ENCODE data around the gene BRD9. TPM values are rescaled to one million over a fixed set of nuclear protein-coding genes. Genes with fewer than 3 reads are reported as not detected.
"Not testable (repeated sequence)": the region's sequence is repeated elsewhere in the genome, so short reads cannot be mapped to it uniquely, and the experiment has no call there.

The BRD9 gene
- total and polyA plus RNA-seq, 9 of the 15 experiments (the other 6 are each of a cell fraction or from before 2014, with no cell fraction given) = 2.4 to 68.7 (median 44.9) TPM

DNA sequence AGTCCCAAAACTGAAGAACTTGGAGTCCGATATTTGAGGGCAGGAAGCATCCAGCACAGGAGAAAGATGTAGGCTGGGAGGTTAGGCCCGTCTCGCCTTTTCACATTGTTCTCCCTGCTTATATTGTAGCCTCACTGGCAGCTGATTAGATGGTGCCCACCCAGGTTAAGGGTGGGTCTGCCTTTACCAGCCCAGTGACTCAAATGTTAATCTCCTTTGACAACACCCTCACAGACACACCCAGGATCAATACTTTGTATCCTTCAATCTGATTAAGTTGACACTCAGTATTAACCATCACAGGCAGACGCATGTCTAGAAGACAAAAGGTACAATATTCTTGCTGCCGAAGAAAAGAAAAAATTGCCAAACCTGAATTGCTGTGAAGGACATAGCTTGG lies 26.1 kb upstream of the BRD9 start:
- H2AFZ ChIP-seq (ENCODE audit: low read depth, low read length); ATAC-seq; H3K27me3 ChIP-seq (ENCODE audit: control insufficient read depth in 2 of 2, insufficient read depth in 2 of 2, low read length in 2 of 2); in situ Hi-C loops (cut with MboI); H3K9me3 ChIP-seq (replicated peaks; ENCODE audit: control insufficient read depth, insufficient read depth, low read depth, low read length); H3K9me1 ChIP-seq (ENCODE audit: control insufficient read depth, insufficient read depth, low read length); CTCF ChIA-PET (ENCODE audit: low intra/inter-chr PET ratio); intact Hi-C loops (cut with micrococcal nuclease); H3K9ac ChIP-seq (ENCODE audit: insufficient read depth in 1 of 2, low read depth in 2 of 2, low read length in 2 of 2); H3K4me2 ChIP-seq (ENCODE audit: insufficient read depth, low read length); H4K20me1 ChIP-seq (replicated peaks; ENCODE audit: control insufficient read depth, insufficient read depth, low read length); FAIRE-seq; H3K79me2 ChIP-seq (ENCODE audit: control insufficient read depth, insufficient read depth, low read length); BruUV-seq (replicated peaks); DNase-seq (ENCODE audit: extremely low read depth in 1 of 4, low spot score in 3 of 4); H3K27ac ChIP-seq (ENCODE audit: extremely low read depth, low read depth, low read length); H3K4me3 ChIP-seq: not testable (repeated sequence)
- 0 out of 2 replicates have a peak, but pooled peaks have one; percentile 29 for TF ChIP-seq POLR2A (conservative IDR thresholded peaks at IDR 0.05)
- Histone ChIP-seq H3K36me3 (ENCODE audit: control insufficient read depth, insufficient read depth, low read length) (peaks cover 59% of the 10 kb centered on the region; the same call in 2 of the 3 replicates), H3K4me1 (replicated peaks in 1 of 2; ENCODE audit: control insufficient read depth in 2 of 2, insufficient read depth in 2 of 2, low read length in 2 of 2) (peaks cover 7 to 21% of the 10 kb centered on the region in 2 experiments; a peak in 3 of 5 replicates)
- POLR2A ChIA-PET = interaction anchor here (0.6 to 1.6 kb wide), 3 partner anchors 190 to 276 kb away, joined by 3 read pairs; no protein-coding TSS in a partner anchor
- 94% methylated on average over 5 of the region's 5 CpGs for WGBS (ENCODE audit: insufficient coverage, low coverage, missing lambda C conversion rate)

DNA sequence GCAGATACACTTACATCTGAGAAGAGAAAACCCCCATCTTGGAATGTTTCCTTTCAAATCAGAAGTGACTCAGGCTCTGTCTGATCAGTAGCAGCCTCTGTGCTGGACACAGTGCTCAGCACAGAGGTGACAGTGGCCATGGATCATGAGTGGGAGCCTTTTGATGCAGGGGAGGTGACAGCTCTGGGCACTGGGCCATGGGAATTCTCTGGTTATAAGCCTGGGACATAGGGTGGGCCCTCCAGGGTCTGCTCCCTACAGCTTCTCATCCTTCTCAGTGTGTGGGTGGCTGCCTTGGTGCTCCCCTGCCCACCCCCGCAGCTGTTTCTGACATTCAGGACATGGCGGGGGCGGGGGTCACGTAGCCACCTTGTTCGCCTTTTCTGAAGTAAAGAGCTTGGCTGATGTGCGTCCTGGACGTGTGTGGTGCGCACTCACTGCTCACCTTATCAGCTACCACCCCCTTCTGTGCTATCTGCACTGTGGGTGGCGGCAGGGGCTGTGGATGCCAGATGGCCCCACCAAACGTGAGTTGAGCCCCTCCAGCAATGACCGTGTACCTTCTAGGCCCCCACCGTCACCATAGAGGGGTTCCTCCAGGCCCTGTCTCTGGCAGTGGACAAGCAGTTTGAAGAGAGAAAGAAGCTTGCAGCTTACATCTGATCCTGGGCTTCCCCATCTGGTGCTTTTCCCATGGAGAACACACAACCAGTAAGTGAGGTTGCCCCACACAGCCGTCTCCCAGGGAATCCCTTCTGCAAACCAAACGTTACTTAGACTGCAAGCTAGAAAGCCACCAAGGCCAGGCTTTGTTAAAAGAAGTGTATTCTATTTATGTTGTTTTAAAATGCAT lies 24.1 kb upstream of the BRD9 start:
- Histone ChIP-seq H3K9me3 (replicated peaks; ENCODE audit: control insufficient read depth, insufficient read depth, low read depth, low read length) (no peaks in the 10 kb centered on the region), H3K4me1 (replicated peaks in 1 of 2; ENCODE audit: control insufficient read depth in 2 of 2, insufficient read depth in 2 of 2, low read length in 2 of 2) (peaks cover 7 to 9% of the 10 kb centered on the region in 2 experiments; a peak in 3 of 5 replicates), H3K4me3 (no peak overlapping the region), H4K20me1 (replicated peaks; ENCODE audit: control insufficient read depth, insufficient read depth, low read length) (peaks cover 5% of the 10 kb centered on the region; the same call in 1 of the 2 replicates), H3K9me1 (ENCODE audit: control insufficient read depth, insufficient read depth, low read length) (peaks cover 5% of the 10 kb centered on the region), H3K4me2 (ENCODE audit: insufficient read depth, low read length) (no peak overlapping the region), H2AFZ (ENCODE audit: low read depth, low read length) (no peak overlapping the region), H3K27ac (ENCODE audit: extremely low read depth, low read depth, low read length) (no peak overlapping the region), H3K27me3 (ENCODE audit: control insufficient read depth in 2 of 2, insufficient read depth in 2 of 2, low read length in 2 of 2) (no peaks in the 10 kb centered on the region), H3K79me2 (ENCODE audit: control insufficient read depth, insufficient read depth, low read length) (no peaks in the 10 kb centered on the region), H3K9ac (ENCODE audit: insufficient read depth in 1 of 2, low read depth in 2 of 2, low read length in 2 of 2) (0 out of 4 replicates have a peak overlapping the region, but pooled peaks of 1 of the 2 experiments have one; percentile 31), H3K36me3 (ENCODE audit: control insufficient read depth, insufficient read depth, low read length) (peaks cover 76% of the 10 kb centered on the region; the same call in 2 of the 3 replicates)
- TF ChIP-seq EGR1 (conservative IDR thresholded peaks at IDR 0.05) (peak; percentile 33), CBFA2T3 (IDR thresholded peaks at IDR 0.05) (peak; percentile 41)
- TF ChIP-seq, protein P1, sequence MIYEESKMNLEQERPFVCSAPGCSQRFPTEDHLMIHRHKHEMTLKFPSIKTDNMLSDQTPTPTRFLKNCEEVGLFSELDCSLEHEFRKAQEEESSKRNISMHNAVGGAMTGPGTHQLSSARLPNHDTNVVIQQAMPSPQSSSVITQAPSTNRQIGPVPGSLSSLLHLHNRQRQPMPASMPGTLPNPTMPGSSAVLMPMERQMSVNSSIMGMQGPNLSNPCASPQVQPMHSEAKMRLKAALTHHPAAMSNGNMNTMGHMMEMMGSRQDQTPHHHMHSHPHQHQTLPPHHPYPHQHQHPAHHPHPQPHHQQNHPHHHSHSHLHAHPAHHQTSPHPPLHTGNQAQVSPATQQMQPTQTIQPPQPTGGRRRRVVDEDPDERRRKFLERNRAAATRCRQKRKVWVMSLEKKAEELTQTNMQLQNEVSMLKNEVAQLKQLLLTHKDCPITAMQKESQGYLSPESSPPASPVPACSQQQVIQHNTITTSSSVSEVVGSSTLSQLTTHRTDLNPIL (CRISPR knock-in tag; IDR thresholded peaks at IDR 0.05) = no peak
- in situ Hi-C loops (cut with MboI) = no loop called here
- ChIA-PET CTCF (ENCODE audit: low intra/inter-chr PET ratio) (interaction anchor here (0.7 kb wide), 1 partner anchor 10 kb away, joined by 3 read pairs; no protein-coding TSS in a partner anchor), POLR2A (interaction anchor here (0.6 to 1.1 kb wide), 3 partner anchors 15 to 607 kb away, joined by 3 read pairs; no protein-coding TSS in a partner anchor)
- no peak; the same call in 2 of the 3 replicates for ATAC-seq
- intact Hi-C loops (cut with micrococcal nuclease) = no loop called here
- no peak for FAIRE-seq
- BruUV-seq (replicated peaks) = no TSS peak
- DNase-seq (ENCODE audit: extremely low read depth in 1 of 4, low spot score in 3 of 4) = peak in 2 of 4 experiments; percentile 37 to 49
- 76% methylated on average over 14 of the region's 14 CpGs for WGBS (ENCODE audit: insufficient coverage, low coverage, missing lambda C conversion rate)

Measured in K562 (cell line).